ENCODE measurements around the gene PCGF2. TPM values are rescaled to one million over a fixed set of nuclear protein-coding genes. Genes with fewer than 3 reads are reported as not detected.

Gene PCGF2
- total RNA-seq, 4 donors from 2014 or later = 5.3 to 15.2 (median 7.0) TPM

DNA sequence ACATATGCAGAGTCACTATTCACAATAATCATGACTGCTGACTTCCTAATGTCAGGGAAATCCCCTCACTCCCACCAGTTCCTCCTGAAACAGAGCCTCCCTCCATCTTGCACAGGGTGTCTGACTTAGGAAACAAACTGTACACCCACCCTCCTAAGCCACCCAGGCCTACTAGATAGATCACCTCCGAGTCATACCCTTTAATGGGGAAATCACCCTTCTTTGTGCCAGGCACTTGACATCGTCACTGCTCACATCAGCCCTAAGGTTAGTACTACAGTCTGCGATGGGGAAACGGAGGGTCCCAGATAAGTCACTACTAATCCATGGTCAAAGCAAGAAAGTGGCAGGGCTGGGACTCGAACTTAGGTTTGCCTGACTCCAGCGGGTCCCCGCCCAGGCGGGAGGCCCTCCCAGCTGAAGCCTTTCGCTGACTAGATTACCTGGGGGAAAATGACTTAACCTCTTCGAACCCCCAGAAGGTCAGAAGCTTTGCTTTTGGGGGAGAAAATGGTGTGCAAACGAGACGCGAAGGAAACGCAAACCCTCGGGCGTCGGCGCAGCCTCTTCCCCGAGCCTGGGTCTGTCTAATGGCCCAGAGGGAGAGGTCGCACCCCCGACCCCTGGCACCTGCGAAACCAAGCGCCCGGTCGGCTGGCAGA, 46.5 kb downstream of the PCGF2 start:
- 4% methylated on average over 11 of the region's 25 CpGs for WGBS
- peak; percentile 65 to 84 for DNase-seq (ENCODE audit: low spot score in 2 of 2)
- no peak for TF ChIP-seq EP300 (IDR thresholded peaks at IDR 0.05)

DNA sequence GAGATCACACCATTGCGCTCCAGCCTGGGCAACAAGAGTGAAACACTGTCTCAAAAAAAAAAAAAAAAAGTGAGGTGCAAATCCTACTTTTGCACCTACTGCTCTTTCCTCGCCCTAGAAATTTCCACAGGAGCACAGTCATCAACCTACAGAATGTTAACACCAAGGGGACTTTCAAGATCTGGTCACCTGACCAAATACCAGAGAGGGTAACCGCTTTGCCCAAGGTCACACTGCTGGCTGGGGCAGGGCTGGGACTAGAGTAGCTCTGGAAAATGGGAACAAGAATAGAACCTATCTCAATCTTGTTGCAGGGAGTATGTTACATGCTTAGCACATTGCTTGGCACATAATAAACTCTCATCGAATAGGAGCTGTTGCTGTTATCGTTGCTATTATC, 49.4 kb downstream of the PCGF2 start:
- Histone ChIP-seq H3K9me3 (no peaks in the 10 kb centered on the region), H3K4me1 (peaks cover 35% of the 10 kb centered on the region), H3K27ac (no peak overlapping the region), H3K27me3 (no peaks in the 10 kb centered on the region), H3K4me3 (no peak overlapping the region), H3K36me3 (no peaks in the 10 kb centered on the region)
- no peak for DNase-seq (ENCODE audit: low spot score in 2 of 2)
- WGBS = 86% methylated on average over 5 of the region's 5 CpGs
- no peak for TF ChIP-seq POLR2AphosphoS5 (IDR thresholded peaks at IDR 0.05)
- TF ChIP-seq, protein P1, sequence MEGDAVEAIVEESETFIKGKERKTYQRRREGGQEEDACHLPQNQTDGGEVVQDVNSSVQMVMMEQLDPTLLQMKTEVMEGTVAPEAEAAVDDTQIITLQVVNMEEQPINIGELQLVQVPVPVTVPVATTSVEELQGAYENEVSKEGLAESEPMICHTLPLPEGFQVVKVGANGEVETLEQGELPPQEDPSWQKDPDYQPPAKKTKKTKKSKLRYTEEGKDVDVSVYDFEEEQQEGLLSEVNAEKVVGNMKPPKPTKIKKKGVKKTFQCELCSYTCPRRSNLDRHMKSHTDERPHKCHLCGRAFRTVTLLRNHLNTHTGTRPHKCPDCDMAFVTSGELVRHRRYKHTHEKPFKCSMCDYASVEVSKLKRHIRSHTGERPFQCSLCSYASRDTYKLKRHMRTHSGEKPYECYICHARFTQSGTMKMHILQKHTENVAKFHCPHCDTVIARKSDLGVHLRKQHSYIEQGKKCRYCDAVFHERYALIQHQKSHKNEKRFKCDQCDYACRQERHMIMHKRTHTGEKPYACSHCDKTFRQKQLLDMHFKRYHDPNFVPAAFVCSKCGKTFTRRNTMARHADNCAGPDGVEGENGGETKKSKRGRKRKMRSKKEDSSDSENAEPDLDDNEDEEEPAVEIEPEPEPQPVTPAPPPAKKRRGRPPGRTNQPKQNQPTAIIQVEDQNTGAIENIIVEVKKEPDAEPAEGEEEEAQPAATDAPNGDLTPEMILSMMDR (IDR thresholded peaks at IDR 0.05) = no peak
- no peak for TF ChIP-seq POLR2A (IDR thresholded peaks at IDR 0.05)
- no peak for TF ChIP-seq EP300 (IDR thresholded peaks at IDR 0.05)

More for the DNA sequence above, 46.5 kb downstream of the PCGF2 start:
- peak overlapping the region; percentile 90 for H3K27ac ChIP-seq
- H3K4me3 ChIP-seq = peak overlapping the region; percentile 85
- H3K27me3 ChIP-seq = no peaks in the 10 kb centered on the region
- no peaks in the 10 kb centered on the region for H3K9me3 ChIP-seq
- H3K4me1 ChIP-seq = peaks cover 46% of the 10 kb centered on the region
- no peaks in the 10 kb centered on the region for H3K36me3 ChIP-seq

DNA sequence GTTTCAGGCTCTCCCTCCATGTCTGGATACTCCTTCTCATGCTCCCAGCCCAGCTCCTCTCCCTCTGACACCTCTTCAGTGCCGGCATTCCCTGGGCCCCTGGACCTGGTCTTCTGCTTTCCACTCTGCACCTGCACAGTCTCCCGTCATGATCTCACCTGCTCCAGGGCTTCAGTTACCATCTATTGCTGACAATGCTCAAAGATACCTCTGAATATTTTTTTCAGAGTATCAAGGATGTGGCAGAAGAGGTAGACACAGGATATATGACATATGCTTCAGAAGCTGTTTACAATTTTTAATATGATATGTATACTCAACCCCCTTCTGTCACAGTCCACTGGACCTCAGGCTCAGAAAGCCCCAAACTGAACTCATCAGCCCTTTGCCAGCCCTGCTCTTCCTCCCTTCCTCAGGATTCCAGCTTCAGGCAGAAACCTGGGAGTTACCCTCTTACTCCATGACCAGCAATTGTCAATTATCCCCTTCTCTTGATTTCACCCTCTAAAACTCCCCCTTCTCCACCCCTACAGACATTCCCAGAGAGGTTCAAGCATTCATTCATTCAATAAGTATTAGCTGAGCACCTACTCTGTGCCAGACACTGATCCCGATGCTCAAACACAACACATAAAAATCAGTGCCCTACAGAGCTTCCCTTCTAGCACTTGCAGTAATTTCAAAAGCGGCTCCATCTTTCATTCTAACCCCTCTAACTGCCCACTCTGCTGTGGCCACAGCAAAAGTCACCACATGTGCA, 50.9 kb downstream of the PCGF2 start:
- no peak overlapping the region for H3K4me3 ChIP-seq
- 89% methylated on average over 4 of the region's 4 CpGs for WGBS
- no peaks in the 10 kb centered on the region for H3K36me3 ChIP-seq
- no peak overlapping the region for H3K27ac ChIP-seq
- no peak for DNase-seq (ENCODE audit: low spot score in 2 of 2)
- peaks cover 29% of the 10 kb centered on the region for H3K4me1 ChIP-seq
- H3K27me3 ChIP-seq = no peaks in the 10 kb centered on the region
- no peaks in the 10 kb centered on the region for H3K9me3 ChIP-seq
- TF ChIP-seq POLR2AphosphoS5 (IDR thresholded peaks at IDR 0.05) (no peak), EP300 (IDR thresholded peaks at IDR 0.05) (no peak)

DNA sequence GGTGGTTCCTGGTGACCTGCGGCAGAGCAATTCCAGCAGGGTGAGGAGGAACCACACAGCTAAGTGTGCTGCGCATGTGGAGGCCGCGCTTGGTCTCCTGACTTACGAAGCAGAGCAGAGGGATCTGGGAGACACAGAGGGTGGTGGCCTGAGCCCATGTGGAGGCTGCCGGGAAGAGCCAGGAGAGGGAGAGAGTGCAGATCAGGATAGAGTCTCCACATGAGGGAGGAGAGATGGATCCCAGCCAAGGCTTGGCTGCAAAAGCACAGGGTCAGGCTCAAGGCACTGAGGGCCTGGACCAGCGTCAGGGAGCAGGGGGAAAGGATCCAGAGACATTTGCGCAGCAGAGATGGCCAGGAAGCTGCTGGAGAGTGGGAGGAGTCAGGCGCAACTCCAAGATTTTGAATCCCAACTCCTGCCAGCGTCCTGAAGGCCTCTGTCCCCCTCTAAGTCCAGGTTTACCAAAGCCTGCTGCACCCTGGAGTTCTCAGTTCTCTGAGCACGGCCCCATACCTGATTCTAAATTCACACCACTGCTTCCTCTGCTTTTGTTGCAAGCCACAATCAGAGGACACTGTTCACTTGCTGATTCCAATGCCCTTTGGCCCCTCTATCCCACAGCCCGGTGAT, 54.3 kb downstream of the PCGF2 start:
- no peaks in the 10 kb centered on the region for H3K9me3 ChIP-seq
- H3K4me1 ChIP-seq = peaks cover 12% of the 10 kb centered on the region
- DNase-seq (ENCODE audit: low spot score in 2 of 2) = peak; percentile 85 to 90
- H3K27ac ChIP-seq = peak overlapping the region; percentile 65
- TF ChIP-seq POLR2AphosphoS5 (IDR thresholded peaks at IDR 0.05) = no peak
- TF ChIP-seq EP300 (IDR thresholded peaks at IDR 0.05) = no peak
- no peak for TF ChIP-seq POLR2A (IDR thresholded peaks at IDR 0.05)
- TF ChIP-seq, protein P1 (IDR thresholded peaks at IDR 0.05) = no peak
- no peaks in the 10 kb centered on the region for H3K27me3 ChIP-seq
- no peaks in the 10 kb centered on the region for H3K36me3 ChIP-seq
- H3K4me3 ChIP-seq = no peak overlapping the region
- 31% methylated on average over 12 of the region's 12 CpGs for WGBS

DNA sequence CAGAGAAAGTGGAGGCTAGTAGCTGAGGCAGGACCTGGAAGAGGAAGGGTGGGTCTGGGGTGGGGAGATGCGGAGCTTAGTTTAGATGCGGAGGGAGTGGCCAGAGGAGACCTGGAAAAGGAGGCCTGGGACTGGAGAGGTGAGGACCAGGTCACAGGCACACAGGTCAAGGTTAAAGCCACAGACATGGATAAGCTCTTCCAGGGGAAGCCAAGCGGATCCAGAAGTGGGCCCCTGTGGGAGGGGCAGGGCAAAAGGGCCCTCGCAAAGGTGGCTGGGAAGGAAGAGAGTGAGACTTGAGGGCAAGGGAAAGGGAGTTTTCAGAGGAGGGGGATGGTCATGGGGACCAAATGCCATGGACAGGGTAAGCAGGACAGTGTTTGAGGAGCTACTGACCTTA, 57.0 kb downstream of the PCGF2 start:
- Histone ChIP-seq H3K27me3 (no peaks in the 10 kb centered on the region), H3K27ac (no peak overlapping the region), H3K4me1 (peaks cover 12% of the 10 kb centered on the region), H3K9me3 (no peaks in the 10 kb centered on the region), H3K4me3 (no peak overlapping the region), H3K36me3 (no peaks in the 10 kb centered on the region)
- TF ChIP-seq EP300 (IDR thresholded peaks at IDR 0.05) = no peak
- TF ChIP-seq POLR2A (IDR thresholded peaks at IDR 0.05) = no peak
- TF ChIP-seq, protein P1 (IDR thresholded peaks at IDR 0.05) = no peak
- no peak for TF ChIP-seq POLR2AphosphoS5 (IDR thresholded peaks at IDR 0.05)
- 93% methylated on average over 4 of the region's 4 CpGs for WGBS
- no peak for DNase-seq (ENCODE audit: low spot score in 2 of 2)

DNA sequence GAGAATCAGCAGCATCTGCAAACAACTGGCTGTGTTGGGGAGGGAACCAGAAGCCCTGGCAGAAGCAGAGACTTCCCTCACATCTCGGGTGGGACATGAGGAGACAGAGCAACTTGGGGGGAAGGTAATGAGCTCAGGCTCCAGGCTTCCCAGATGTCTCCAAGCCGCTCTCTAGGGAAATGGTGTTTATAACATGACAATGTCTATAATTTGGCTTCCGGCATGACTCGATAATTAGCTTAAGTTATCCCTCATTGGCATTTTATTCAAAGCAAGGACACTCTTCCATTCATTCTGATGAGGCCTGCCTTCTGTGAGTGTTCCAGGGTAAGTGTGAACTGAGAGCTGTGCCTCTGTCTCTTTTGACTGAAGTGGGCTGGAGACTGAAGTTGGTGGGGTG, 57.8 kb downstream of the PCGF2 start:
- H3K27me3 ChIP-seq = no peaks in the 10 kb centered on the region
- peaks cover 12% of the 10 kb centered on the region for H3K4me1 ChIP-seq
- no peak for DNase-seq (ENCODE audit: low spot score in 2 of 2)
- H3K27ac ChIP-seq = no peak overlapping the region
- H3K9me3 ChIP-seq = no peaks in the 10 kb centered on the region
- TF ChIP-seq POLR2A (IDR thresholded peaks at IDR 0.05) = no peak
- TF ChIP-seq POLR2AphosphoS5 (IDR thresholded peaks at IDR 0.05) = no peak
- TF ChIP-seq, protein P1 (IDR thresholded peaks at IDR 0.05) = no peak
- TF ChIP-seq EP300 (IDR thresholded peaks at IDR 0.05) = no peak
- 94% methylated on average over 4 of the region's 4 CpGs for WGBS
- H3K4me3 ChIP-seq = no peak overlapping the region
- no peaks in the 10 kb centered on the region for H3K36me3 ChIP-seq

Measured in suprapubic skin (tissue), 4 donors.